Body of pancreas (tissue), 4 donors: ENCODE results near the gene DDX28.

Experiments used
- POLR2A ChIP-seq, 3 donors: fragments of 450-650 bp; IDR thresholded peaks; one replicate each; pipeline ENCODE4 v1.6.1; 2016; ENCODE audit warnings: antibody characterized with exemption in 3 of 3, mild to moderate bottlenecking in 2 of 3
- TF ChIP-seq, protein P1 (sequence below), 7 experiments: fragments of 450-650 bp in 4 of 7; fragments of 200-600 bp in 3 of 7; sonication (generic) in 3 of 7; IDR thresholded peaks; one replicate each; pipeline ENCODE4 v1.5.1; 2016 to 2019; ENCODE audit warnings: antibody characterized with exemption in 7 of 7

GRCh38 chr16:68070249-68070730 is 47.3 kb upstream of the DDX28 start:
- TF ChIP-seq, protein P1, sequence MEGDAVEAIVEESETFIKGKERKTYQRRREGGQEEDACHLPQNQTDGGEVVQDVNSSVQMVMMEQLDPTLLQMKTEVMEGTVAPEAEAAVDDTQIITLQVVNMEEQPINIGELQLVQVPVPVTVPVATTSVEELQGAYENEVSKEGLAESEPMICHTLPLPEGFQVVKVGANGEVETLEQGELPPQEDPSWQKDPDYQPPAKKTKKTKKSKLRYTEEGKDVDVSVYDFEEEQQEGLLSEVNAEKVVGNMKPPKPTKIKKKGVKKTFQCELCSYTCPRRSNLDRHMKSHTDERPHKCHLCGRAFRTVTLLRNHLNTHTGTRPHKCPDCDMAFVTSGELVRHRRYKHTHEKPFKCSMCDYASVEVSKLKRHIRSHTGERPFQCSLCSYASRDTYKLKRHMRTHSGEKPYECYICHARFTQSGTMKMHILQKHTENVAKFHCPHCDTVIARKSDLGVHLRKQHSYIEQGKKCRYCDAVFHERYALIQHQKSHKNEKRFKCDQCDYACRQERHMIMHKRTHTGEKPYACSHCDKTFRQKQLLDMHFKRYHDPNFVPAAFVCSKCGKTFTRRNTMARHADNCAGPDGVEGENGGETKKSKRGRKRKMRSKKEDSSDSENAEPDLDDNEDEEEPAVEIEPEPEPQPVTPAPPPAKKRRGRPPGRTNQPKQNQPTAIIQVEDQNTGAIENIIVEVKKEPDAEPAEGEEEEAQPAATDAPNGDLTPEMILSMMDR (IDR thresholded peaks at IDR 0.05), result no peak
- TF ChIP-seq POLR2A (IDR thresholded peaks at IDR 0.05), result no peak
